ENCODE results near the gene APBA1.

The APBA1 gene

GRCh38 chr9:69578026-69578425, 94.1 kb downstream of the APBA1 start:
- no peak for DNase-seq (ENCODE audit: low read depth)

GRCh38 chr9:69577123-69577522, 95.0 kb downstream of the APBA1 start:
- DNase-seq (ENCODE audit: low read depth) = no peak

- DNase-seq (ENCODE audit: low read depth) = no peak
These were observed 98.1 kb downstream of the APBA1 start for GRCh38 chr9:69574057-69574456.

GRCh38 chr9:69573651-69574050, 98.5 kb downstream of the APBA1 start:
- peak; percentile 19 for DNase-seq (ENCODE audit: low read depth)

- DNase-seq (ENCODE audit: low read depth) = peak; percentile 18
These were observed 99.6 kb downstream of the APBA1 start for GRCh38 chr9:69572611-69573010.

GRCh38 chr9:69571032-69571431, 101.1 kb downstream of the APBA1 start:
- peak; percentile 19 for DNase-seq (ENCODE audit: low read depth)

GRCh38 chr9:69569738-69570451, 102.3 kb downstream of the APBA1 start:
- peak; percentile 53 for DNase-seq (ENCODE audit: low read depth)

GRCh38 chr9:69564557-69564956, 107.6 kb downstream of the APBA1 start:
- no peak for DNase-seq (ENCODE audit: low read depth)

- DNase-seq (ENCODE audit: low read depth) = no peak
These were observed 113.0 kb downstream of the APBA1 start for GRCh38 chr9:69559126-69559525.

GRCh38 chr9:69556707-69557106, 115.5 kb downstream of the APBA1 start:
- no peak for DNase-seq (ENCODE audit: low read depth)

GRCh38 chr9:69555802-69556201, 116.4 kb downstream of the APBA1 start:
- DNase-seq (ENCODE audit: low read depth) = no peak

- no peak for DNase-seq (ENCODE audit: low read depth)
These were observed 117.2 kb downstream of the APBA1 start for GRCh38 chr9:69554945-69555344.

- peak; percentile 65 for DNase-seq (ENCODE audit: low read depth)
These were observed 122.6 kb downstream of the APBA1 start for GRCh38 chr9:69549310-69550202.

- no peak for DNase-seq (ENCODE audit: low read depth)
These were observed 123.5 kb downstream of the APBA1 start for GRCh38 chr9:69548681-69549080.

GRCh38 chr9:69546265-69546664, 125.9 kb downstream of the APBA1 start:
- peak; percentile 28 for DNase-seq (ENCODE audit: low read depth)

- no peak for DNase-seq (ENCODE audit: low read depth)
These were observed 129.0 kb downstream of the APBA1 start for GRCh38 chr9:69542942-69543704.

GRCh38 chr9:69542058-69542457, 130.1 kb downstream of the APBA1 start:
- no peak for DNase-seq (ENCODE audit: low read depth)

- DNase-seq (ENCODE audit: low read depth) = peak; percentile 35
These were observed 136.3 kb downstream of the APBA1 start for GRCh38 chr9:69535911-69536310.

GRCh38 chr9:69535286-69535832, 136.8 kb downstream of the APBA1 start:
- DNase-seq (ENCODE audit: low read depth) = peak; percentile 3

GRCh38 chr9:69532396-69532795, 139.8 kb downstream of the APBA1 start:
- no peak for DNase-seq (ENCODE audit: low read depth)

- DNase-seq (ENCODE audit: low read depth) = no peak
These were observed 144.7 kb downstream of the APBA1 start for GRCh38 chr9:69527454-69527853.

GRCh38 chr9:69526699-69527098, 145.5 kb downstream of the APBA1 start:
- no peak for DNase-seq (ENCODE audit: low read depth)

All from ELR (cell line).